Nephron (organoid): ENCODE data around the gene PDK1.

Experiments used
- H3K27ac Mint-ChIP-seq, 3 experiments: 2 replicates each; pipeline ENCODE4 v1.8.0; 2020; ENCODE audit warnings: mixed read lengths in 3 of 3, mild to moderate bottlenecking in 2 of 3, moderate library complexity in 1 of 3
- H3K27me3 Mint-ChIP-seq: 2 replicates; pipeline ENCODE4 v1.8.0; 2021; ENCODE audit warnings: low read depth, mild to moderate bottlenecking, moderate library complexity, mixed read lengths
- H3K36me3 Mint-ChIP-seq: 2 replicates; pipeline ENCODE4 v1.8.0; 2020; ENCODE audit warnings: low read depth, mixed read lengths
- H3K4me1 Mint-ChIP-seq: 2 replicates; pipeline ENCODE4 v1.8.0; 2020; ENCODE audit warnings: mixed read lengths
- H3K4me3 Mint-ChIP-seq, 3 experiments: 2 replicates each; pipeline ENCODE4 v1.8.0; 2020; ENCODE audit warnings: mild to moderate bottlenecking in 3 of 3, mixed read lengths in 3 of 3, moderate library complexity in 2 of 3
- H3K9me3 Mint-ChIP-seq: 2 replicates; pipeline ENCODE4 v1.8.0; 2020; ENCODE audit warnings: mixed read lengths
- TF ChIP-seq, protein P1 (sequence below), 3 experiments: fragments of 200-600 bp; sonication (generic); IDR thresholded peaks; one replicate each; pipeline ENCODE4 v1.5.0; 2021; ENCODE audit warnings: antibody characterized with exemption in 3 of 3; ENCODE audit not compliant: unreplicated experiment in 3 of 3

Gene PDK1

DNA sequence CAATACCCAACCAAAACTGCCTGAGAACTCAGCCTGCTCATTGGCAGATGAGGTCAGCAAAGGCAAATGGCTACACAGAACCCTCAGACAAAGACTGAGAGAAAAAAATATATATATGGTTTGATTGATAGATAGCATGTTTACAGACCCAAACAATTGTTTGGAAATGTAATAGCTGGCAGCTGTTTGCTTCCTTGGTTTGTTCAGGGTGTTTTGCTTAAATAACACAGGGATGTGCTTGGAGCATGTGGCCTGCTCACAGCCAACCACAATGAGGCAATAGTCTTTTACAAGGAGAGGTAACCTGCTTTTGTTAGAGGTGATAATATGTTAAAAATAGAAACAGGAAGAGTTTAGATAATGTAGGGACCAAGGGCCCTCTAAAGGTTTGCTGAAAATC is 84.5 kb downstream of the PDK1 start:
- no peak overlapping the region for H3K27ac Mint-ChIP-seq
- H3K4me3 Mint-ChIP-seq = no peak overlapping the region
- H3K36me3 Mint-ChIP-seq = no peaks in the 10 kb centered on the region
- H3K27me3 Mint-ChIP-seq = peaks cover 3% of the 10 kb centered on the region
- TF ChIP-seq, protein P1, sequence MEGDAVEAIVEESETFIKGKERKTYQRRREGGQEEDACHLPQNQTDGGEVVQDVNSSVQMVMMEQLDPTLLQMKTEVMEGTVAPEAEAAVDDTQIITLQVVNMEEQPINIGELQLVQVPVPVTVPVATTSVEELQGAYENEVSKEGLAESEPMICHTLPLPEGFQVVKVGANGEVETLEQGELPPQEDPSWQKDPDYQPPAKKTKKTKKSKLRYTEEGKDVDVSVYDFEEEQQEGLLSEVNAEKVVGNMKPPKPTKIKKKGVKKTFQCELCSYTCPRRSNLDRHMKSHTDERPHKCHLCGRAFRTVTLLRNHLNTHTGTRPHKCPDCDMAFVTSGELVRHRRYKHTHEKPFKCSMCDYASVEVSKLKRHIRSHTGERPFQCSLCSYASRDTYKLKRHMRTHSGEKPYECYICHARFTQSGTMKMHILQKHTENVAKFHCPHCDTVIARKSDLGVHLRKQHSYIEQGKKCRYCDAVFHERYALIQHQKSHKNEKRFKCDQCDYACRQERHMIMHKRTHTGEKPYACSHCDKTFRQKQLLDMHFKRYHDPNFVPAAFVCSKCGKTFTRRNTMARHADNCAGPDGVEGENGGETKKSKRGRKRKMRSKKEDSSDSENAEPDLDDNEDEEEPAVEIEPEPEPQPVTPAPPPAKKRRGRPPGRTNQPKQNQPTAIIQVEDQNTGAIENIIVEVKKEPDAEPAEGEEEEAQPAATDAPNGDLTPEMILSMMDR (IDR thresholded peaks at IDR 0.05; ENCODE audit: unreplicated experiment in 3 of 3) = no peak
- no peaks in the 10 kb centered on the region for H3K4me1 Mint-ChIP-seq
- H3K9me3 Mint-ChIP-seq = no peaks in the 10 kb centered on the region

DNA sequence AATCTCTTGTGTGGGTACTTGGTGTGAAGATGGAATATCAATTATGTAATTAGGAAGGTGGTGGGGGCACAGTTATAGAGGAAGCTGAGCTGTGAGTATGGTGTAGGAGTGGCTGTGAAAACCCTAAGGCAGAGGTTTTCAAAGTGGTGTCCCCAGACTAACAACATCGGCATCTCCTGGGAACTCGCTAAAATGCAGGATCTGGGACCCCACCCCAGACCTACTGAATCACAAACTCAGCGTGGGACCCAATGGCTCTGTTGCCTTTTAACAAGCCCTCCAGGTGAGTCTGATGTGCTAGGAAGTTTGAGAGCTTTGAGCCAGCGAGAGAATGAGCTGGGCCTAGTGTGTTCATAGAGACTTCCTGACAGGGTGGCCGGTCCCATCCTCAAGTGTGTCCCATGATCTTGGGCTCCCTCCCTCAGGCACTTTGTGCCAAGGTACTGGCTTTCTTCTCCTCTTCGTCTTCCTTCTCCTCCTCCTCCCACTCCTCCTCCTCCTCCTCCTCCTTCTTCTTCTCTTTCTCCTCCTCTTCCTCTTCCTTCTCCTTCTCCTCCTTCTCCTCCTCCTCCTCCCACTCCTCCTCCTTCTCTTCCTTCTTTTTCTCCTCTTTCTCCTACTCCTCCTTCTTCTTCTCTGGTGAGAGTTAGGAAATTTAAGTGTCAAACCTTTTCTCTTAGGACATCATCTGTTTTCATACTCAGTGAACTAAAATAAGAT is 86.6 kb downstream of the PDK1 start:
- H3K36me3 Mint-ChIP-seq = peaks cover 4% of the 10 kb centered on the region
- no peak overlapping the region for H3K4me3 Mint-ChIP-seq
- H3K27ac Mint-ChIP-seq = peak overlapping the region in 1 of 3 experiments; percentile 4
- peaks cover 3% of the 10 kb centered on the region for H3K27me3 Mint-ChIP-seq
- TF ChIP-seq, protein P1 (IDR thresholded peaks at IDR 0.05; ENCODE audit: unreplicated experiment in 3 of 3) = no peak
- H3K9me3 Mint-ChIP-seq = peaks cover 5% of the 10 kb centered on the region
- H3K4me1 Mint-ChIP-seq = no peaks in the 10 kb centered on the region

DNA sequence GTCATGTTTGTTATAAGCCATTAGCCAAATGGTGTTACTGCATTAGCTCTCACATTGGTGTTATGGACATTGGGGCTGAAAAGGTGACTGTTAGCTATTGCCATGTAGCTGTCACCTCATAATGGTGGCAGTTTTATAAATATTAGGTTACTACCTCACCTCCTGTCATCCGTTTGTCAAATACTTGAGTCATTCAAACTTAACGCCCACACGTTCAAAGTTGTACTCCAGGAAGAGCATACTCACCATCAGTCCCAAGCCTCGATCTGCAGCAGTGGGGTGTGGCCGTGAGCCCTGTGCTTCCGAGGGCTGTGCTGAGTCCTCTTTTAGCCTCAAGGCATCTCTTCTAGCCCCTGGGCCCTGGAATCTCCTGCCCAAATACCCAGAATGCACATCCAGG is 87.3 kb downstream of the PDK1 start:
- H3K4me3 Mint-ChIP-seq = no peak overlapping the region
- H3K9me3 Mint-ChIP-seq = peaks cover 12% of the 10 kb centered on the region
- TF ChIP-seq, protein P1 (IDR thresholded peaks at IDR 0.05; ENCODE audit: unreplicated experiment in 3 of 3) = no peak

DNA sequence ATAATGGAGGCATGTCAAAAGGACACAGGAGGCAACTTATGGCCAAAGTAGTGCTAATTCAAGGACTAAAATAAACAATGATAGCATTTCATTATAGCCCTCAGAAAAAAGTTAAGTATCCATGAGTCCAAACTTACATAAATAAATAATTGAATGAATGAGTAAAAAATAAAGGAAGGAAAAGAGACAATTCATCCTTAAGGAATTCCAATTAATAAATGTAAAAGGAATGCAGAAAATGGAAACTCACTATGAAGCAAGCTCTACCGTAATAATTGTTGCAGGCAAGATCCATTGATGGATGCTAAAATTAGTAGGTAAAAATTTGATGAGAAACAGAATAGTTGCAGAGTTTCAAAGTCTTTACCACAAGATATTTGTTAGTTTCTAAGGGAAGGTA is 91.5 kb downstream of the PDK1 start:
- no peak overlapping the region for H3K27ac Mint-ChIP-seq
- peaks cover 13% of the 10 kb centered on the region for H3K36me3 Mint-ChIP-seq
- no peaks in the 10 kb centered on the region for H3K4me1 Mint-ChIP-seq
- TF ChIP-seq, protein P1 (IDR thresholded peaks at IDR 0.05; ENCODE audit: unreplicated experiment in 3 of 3) = no peak
- no peak overlapping the region for H3K4me3 Mint-ChIP-seq
- no peaks in the 10 kb centered on the region for H3K27me3 Mint-ChIP-seq
- peaks cover 38% of the 10 kb centered on the region for H3K9me3 Mint-ChIP-seq

More for the DNA sequence above, 87.3 kb downstream of the PDK1 start:
- H3K4me1 Mint-ChIP-seq = no peaks in the 10 kb centered on the region
- H3K27ac Mint-ChIP-seq = no peak overlapping the region
- H3K27me3 Mint-ChIP-seq = peaks cover 3% of the 10 kb centered on the region
- H3K36me3 Mint-ChIP-seq = peaks cover 11% of the 10 kb centered on the region

DNA sequence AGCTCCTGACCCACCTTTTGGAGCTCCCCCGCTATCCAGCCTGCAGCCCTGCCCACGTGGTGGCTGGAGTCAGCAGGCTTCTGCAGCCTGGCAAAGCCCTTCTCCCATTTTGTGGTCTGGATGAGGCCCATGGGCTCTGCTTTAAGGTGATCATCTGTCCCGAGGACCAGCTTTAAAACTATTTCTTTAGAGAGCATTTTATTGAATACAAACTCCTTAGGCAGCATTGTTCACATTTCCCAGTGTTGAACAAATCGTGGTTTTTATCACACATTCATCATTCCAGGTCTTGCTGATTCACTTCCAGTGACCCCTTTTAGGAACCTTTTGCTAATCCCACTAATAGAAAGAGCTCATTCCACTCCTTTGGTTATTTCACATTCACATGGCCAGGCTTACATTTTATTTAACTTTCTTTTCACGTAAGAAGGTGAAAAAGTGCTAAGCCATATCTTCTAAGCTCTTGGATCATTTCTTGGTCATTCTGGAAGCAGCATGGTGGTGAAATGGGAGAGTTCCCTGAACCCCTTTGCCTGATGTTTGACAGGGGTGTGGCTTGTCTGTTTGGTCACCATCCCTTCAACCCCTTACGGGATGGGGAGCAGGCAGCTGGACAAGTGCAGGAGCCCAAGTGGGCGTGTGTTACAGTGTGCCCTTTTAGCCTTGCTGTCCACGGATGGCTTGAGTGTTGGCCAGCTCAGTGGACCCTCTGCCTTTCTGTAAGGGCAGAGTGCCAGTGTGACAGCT is 99.4 kb downstream of the PDK1 start:
- no peak overlapping the region for H3K27ac Mint-ChIP-seq
- TF ChIP-seq, protein P1 (IDR thresholded peaks at IDR 0.05; ENCODE audit: unreplicated experiment in 3 of 3) = no peak
- H3K4me1 Mint-ChIP-seq = no peaks in the 10 kb centered on the region
- H3K9me3 Mint-ChIP-seq = peaks cover 45% of the 10 kb centered on the region
- H3K27me3 Mint-ChIP-seq = peaks cover 4% of the 10 kb centered on the region
- H3K36me3 Mint-ChIP-seq = peaks cover 14% of the 10 kb centered on the region
- no peak overlapping the region for H3K4me3 Mint-ChIP-seq
